Measurements from ENCODE around the gene CEP44.
"Not testable (repeated sequence)": the region's sequence is repeated elsewhere in the genome, so short reads cannot be mapped to it uniquely, and the experiment has no call there.

Gene CEP44

GRCh38 chr4:174283507-174284471, at the start of gene CEP44, which contains the start of gene FBXO8:
TSS of gene CEP44 (plus strand) at chr4:174283911. CDS start at chr4:174299122, 15,211 bp downstream.
TSS of gene FBXO8 (minus strand) at chr4:174283667. CDS start at chr4:174263092, 20,575 bp downstream.
- peak; percentile 92 for DNase-seq

GRCh38 chr4:174236359-174236758, 47.4 kb upstream of the CEP44 start:
- DNase-seq, result no peak

- DNase-seq, result no peak
Observed at GRCh38 chr4:174241162-174241561, 42.5 kb upstream of the CEP44 start.

- no peak for DNase-seq
Observed at GRCh38 chr4:174244441-174244840, 39.3 kb upstream of the CEP44 start.

GRCh38 chr4:174245714-174246113, 38.0 kb upstream of the CEP44 start:
- DNase-seq, result no peak

- no peak for DNase-seq
Observed at GRCh38 chr4:174248407-174248806, 35.3 kb upstream of the CEP44 start.

GRCh38 chr4:174252412-174252811, 31.3 kb upstream of the CEP44 start:
- no peak for DNase-seq

GRCh38 chr4:174254613-174255012, 29.1 kb upstream of the CEP44 start:
- DNase-seq, result no peak

GRCh38 chr4:174255374-174255773, 28.3 kb upstream of the CEP44 start:
- no peak for DNase-seq

GRCh38 chr4:174255786-174256185, 27.9 kb upstream of the CEP44 start:
- peak; percentile 54 for DNase-seq

- DNase-seq, result no peak
Observed at GRCh38 chr4:174256277-174256713, 27.4 kb upstream of the CEP44 start.

- no peak for DNase-seq
Observed at GRCh38 chr4:174259580-174259979, 24.1 kb upstream of the CEP44 start.

GRCh38 chr4:174260099-174260498, 23.6 kb upstream of the CEP44 start:
- DNase-seq, result no peak

- not testable (repeated sequence) for DNase-seq
Observed at GRCh38 chr4:174261432-174261831, 22.3 kb upstream of the CEP44 start.

- DNase-seq, result no peak
Observed at GRCh38 chr4:174262624-174263444, 20.9 kb upstream of the CEP44 start.

GRCh38 chr4:174263445-174263736, 20.3 kb upstream of the CEP44 start:
- DNase-seq, result no peak

GRCh38 chr4:174265916-174266315, 17.8 kb upstream of the CEP44 start:
- no peak for DNase-seq

- DNase-seq, result no peak
Observed at GRCh38 chr4:174266416-174266815, 17.3 kb upstream of the CEP44 start.

- DNase-seq, result no peak
Observed at GRCh38 chr4:174273930-174274329, 9.8 kb upstream of the CEP44 start.

GRCh38 chr4:174274436-174274835, 9.3 kb upstream of the CEP44 start:
- DNase-seq, result no peak

- DNase-seq, result no peak
Observed at GRCh38 chr4:174275101-174275500, 8.6 kb upstream of the CEP44 start.

GRCh38 chr4:174277433-174277832, 6.3 kb upstream of the CEP44 start:
- no peak for DNase-seq

GRCh38 chr4:174278467-174278866, 5.2 kb upstream of the CEP44 start:
- DNase-seq, result no peak
